GM23338 (cell line): Measurements from ENCODE around the gene RPS18.

ENCODE experiments used
- EZH2 ChIP-seq: fragments of 200-600 bp; sonication (generic); IDR thresholded peaks from one replicate; pipeline ENCODE4 v1.8.0; 2017; ENCODE audit warnings: antibody characterized with exemption, mild to moderate bottlenecking, low read depth; ENCODE audit not compliant: unreplicated experiment
- POLR2AphosphoS5 ChIP-seq: IDR thresholded peaks from 2 replicates; pipeline ENCODE4 v1.6.1; 2016; ENCODE audit warnings: antibody characterized with exemption, low read depth
- TF ChIP-seq, protein P1 (sequence below), 2 experiments: fragments of 200-600 bp in 1 of 2; sonication (generic) in 1 of 2; conservative IDR thresholded peaks; 2 replicates each; pipeline versions ENCODE4 v1.5.1 to v1.6.1; 2016 to 2017; ENCODE audit warnings: antibody characterized with exemption in 2 of 2, low read depth in 2 of 2, mild to moderate bottlenecking in 2 of 2, moderate library complexity in 1 of 2

DNA sequence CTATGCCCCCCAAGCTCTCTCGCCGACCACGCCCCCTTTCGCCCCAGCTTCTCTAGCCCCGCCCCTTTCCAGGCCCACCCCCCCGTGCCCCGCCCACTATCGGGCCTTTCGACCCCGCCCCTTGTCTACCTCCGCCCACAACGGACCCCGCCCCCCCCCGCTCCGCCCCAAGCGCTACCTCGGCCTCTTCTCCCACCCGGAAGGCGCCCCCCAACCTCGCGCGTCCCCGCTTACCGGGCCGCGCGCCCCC, 45.5 kb downstream of the RPS18 start:
- TF ChIP-seq EZH2 (no peak), POLR2AphosphoS5 (no peak)
- TF ChIP-seq, protein P1, sequence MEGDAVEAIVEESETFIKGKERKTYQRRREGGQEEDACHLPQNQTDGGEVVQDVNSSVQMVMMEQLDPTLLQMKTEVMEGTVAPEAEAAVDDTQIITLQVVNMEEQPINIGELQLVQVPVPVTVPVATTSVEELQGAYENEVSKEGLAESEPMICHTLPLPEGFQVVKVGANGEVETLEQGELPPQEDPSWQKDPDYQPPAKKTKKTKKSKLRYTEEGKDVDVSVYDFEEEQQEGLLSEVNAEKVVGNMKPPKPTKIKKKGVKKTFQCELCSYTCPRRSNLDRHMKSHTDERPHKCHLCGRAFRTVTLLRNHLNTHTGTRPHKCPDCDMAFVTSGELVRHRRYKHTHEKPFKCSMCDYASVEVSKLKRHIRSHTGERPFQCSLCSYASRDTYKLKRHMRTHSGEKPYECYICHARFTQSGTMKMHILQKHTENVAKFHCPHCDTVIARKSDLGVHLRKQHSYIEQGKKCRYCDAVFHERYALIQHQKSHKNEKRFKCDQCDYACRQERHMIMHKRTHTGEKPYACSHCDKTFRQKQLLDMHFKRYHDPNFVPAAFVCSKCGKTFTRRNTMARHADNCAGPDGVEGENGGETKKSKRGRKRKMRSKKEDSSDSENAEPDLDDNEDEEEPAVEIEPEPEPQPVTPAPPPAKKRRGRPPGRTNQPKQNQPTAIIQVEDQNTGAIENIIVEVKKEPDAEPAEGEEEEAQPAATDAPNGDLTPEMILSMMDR (conservative IDR thresholded peaks at IDR 0.05; ENCODE audit: low read depth in 2 of 2), result no peak
